OCI-LY1 (cell line): ENCODE data around the gene TDRD6.

ENCODE experiments used
- H2AFZ ChIP-seq: fragments of 200-600 bp; sonication (generic), shearing (Covaris generic); 2 replicates; pipeline ENCODE4 v1.6.0; 2014; ENCODE audit warnings: antibody characterized with exemption, mild to moderate bottlenecking, low read length
- H3F3A ChIP-seq: fragments of 200-600 bp; sonication (generic), shearing (Covaris generic); 2 replicates; pipeline ENCODE4 v1.6.0; 2014; ENCODE audit warnings: mild to moderate bottlenecking, antibody characterized with exemption, low read length, moderate library complexity; ENCODE audit not compliant: insufficient read depth
- H3K27ac ChIP-seq: fragments of 200-600 bp; sonication (generic); 2 replicates; pipeline ENCODE4 v1.5.1; 2014; ENCODE audit warnings: low read length, mixed run types, mild to moderate bottlenecking, low read depth; ENCODE audit not compliant: poor library complexity, severe bottlenecking
- H3K27me3 ChIP-seq: fragments of 200-600 bp; sonication (generic); 2 replicates; pipeline ENCODE4 v1.6.0; 2014; ENCODE audit warnings: antibody characterized with exemption, mild to moderate bottlenecking, low read length, moderate library complexity; ENCODE audit not compliant: insufficient read depth
- H3K36me3 ChIP-seq: fragments of 200-600 bp; sonication (generic); 2 replicates; pipeline ENCODE4 v1.6.1; 2014; ENCODE audit warnings: mild to moderate bottlenecking, antibody characterized with exemption, low read length, moderate library complexity, mixed read lengths; ENCODE audit not compliant: insufficient read depth
- H3K4me1 ChIP-seq: fragments of 200-600 bp; sonication (generic); 2 replicates; pipeline ENCODE4 v1.5.1; 2014; ENCODE audit warnings: mild to moderate bottlenecking, low read length, moderate library complexity; ENCODE audit not compliant: insufficient read depth, severe bottlenecking
- H3K4me2 ChIP-seq: fragments of 200-600 bp; sonication (generic), shearing (Covaris generic); 2 replicates; pipeline ENCODE4 v1.6.1; 2014; ENCODE audit warnings: low read length
- H3K4me3 ChIP-seq: fragments of 200-600 bp; sonication (generic); 2 replicates; pipeline ENCODE4 v1.5.1; 2014; ENCODE audit warnings: low read length, low read depth, mild to moderate bottlenecking, mixed read lengths; ENCODE audit not compliant: poor library complexity, severe bottlenecking
- H3K79me2 ChIP-seq: fragments of 200-600 bp; shearing (Covaris generic); 2 replicates; pipeline ENCODE4 v1.6.1; 2016; ENCODE audit warnings: mixed run types, low read length, mixed read lengths; ENCODE audit not compliant: insufficient read depth
- H3K9ac ChIP-seq: fragments of 200-600 bp; sonication (generic), shearing (Covaris generic); 2 replicates; pipeline ENCODE4 v1.6.1; 2014; ENCODE audit warnings: mild to moderate bottlenecking, low read length, mixed read lengths
- H3K9me2 ChIP-seq: fragments of 200-600 bp; sonication (generic), shearing (Covaris generic); 2 replicates; pipeline ENCODE4 v1.6.1; 2014; ENCODE audit warnings: low read depth, mild to moderate bottlenecking, low read length, mixed read lengths
- H3K9me3 ChIP-seq: fragments of 200-600 bp; shearing (Covaris generic); 2 replicates; pipeline ENCODE4 v1.6.1; 2014; ENCODE audit warnings: low read length, mixed read lengths
- H4K20me1 ChIP-seq: fragments of 200-600 bp; sonication (generic), shearing (Covaris generic); 2 replicates; pipeline ENCODE4 v1.6.0; 2016; ENCODE audit warnings: mild to moderate bottlenecking, low read length; ENCODE audit not compliant: insufficient read depth
- EZH2 ChIP-seq: fragments of 200-600 bp; sonication (generic), shearing (Covaris generic); IDR thresholded peaks from 2 replicates; pipeline ENCODE4 v1.8.0; 2017; ENCODE audit warnings: borderline replicate concordance, mixed run types, mild to moderate bottlenecking, antibody characterized with exemption, low read length, moderate library complexity, mixed read lengths
- TF ChIP-seq, protein P1 (sequence below): fragments of 200-600 bp; sonication (generic), shearing (Covaris generic); IDR thresholded peaks from 2 replicates; pipeline ENCODE4 v1.5.1; 2017; ENCODE audit warnings: mild to moderate bottlenecking, antibody characterized with exemption, low read length, moderate library complexity, mixed read lengths

TDRD6 gene

GRCh38 chr6:46655803-46656202 is 31.9 kb upstream of the TDRD6 start:
- H3F3A ChIP-seq, result no peaks in the 10 kb centered on the region
- peaks cover 23% of the 10 kb centered on the region for H3K4me1 ChIP-seq
- H3K4me2 ChIP-seq, result peak overlapping the region; percentile 97
- H3K36me3 ChIP-seq, result peaks cover 42% of the 10 kb centered on the region
- no peak overlapping the region; the same call in 1 of the 2 replicates for H3K9ac ChIP-seq
- H3K27me3 ChIP-seq, result no peaks in the 10 kb centered on the region
- TF ChIP-seq, protein P1, sequence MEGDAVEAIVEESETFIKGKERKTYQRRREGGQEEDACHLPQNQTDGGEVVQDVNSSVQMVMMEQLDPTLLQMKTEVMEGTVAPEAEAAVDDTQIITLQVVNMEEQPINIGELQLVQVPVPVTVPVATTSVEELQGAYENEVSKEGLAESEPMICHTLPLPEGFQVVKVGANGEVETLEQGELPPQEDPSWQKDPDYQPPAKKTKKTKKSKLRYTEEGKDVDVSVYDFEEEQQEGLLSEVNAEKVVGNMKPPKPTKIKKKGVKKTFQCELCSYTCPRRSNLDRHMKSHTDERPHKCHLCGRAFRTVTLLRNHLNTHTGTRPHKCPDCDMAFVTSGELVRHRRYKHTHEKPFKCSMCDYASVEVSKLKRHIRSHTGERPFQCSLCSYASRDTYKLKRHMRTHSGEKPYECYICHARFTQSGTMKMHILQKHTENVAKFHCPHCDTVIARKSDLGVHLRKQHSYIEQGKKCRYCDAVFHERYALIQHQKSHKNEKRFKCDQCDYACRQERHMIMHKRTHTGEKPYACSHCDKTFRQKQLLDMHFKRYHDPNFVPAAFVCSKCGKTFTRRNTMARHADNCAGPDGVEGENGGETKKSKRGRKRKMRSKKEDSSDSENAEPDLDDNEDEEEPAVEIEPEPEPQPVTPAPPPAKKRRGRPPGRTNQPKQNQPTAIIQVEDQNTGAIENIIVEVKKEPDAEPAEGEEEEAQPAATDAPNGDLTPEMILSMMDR, result peak; percentile 79
- TF ChIP-seq EZH2, result no peak
- H3K9me2 ChIP-seq, result no peaks in the 10 kb centered on the region
- no peaks in the 10 kb centered on the region for H3K9me3 ChIP-seq
- no peak overlapping the region for H3K27ac ChIP-seq
- H3K79me2 ChIP-seq, result peaks cover 47% of the 10 kb centered on the region
- H2AFZ ChIP-seq, result no peak overlapping the region
- peak overlapping the region; percentile 91 for H3K4me3 ChIP-seq
- H4K20me1 ChIP-seq, result no peaks in the 10 kb centered on the region

- Histone ChIP-seq H3K27me3 (no peaks in the 10 kb centered on the region), H3K4me1 (peaks cover 23% of the 10 kb centered on the region), H3K9ac (no peak overlapping the region), H3K4me3 (no peak overlapping the region), H3K27ac (no peak overlapping the region), H3K9me3 (no peaks in the 10 kb centered on the region), H4K20me1 (no peaks in the 10 kb centered on the region), H3K79me2 (peaks cover 29% of the 10 kb centered on the region), H3F3A (no peaks in the 10 kb centered on the region), H3K9me2 (no peaks in the 10 kb centered on the region), H2AFZ (no peak overlapping the region), H3K4me2 (no peak overlapping the region), H3K36me3 (peaks cover 60% of the 10 kb centered on the region)
- TF ChIP-seq, protein P1, result no peak
- no peak for TF ChIP-seq EZH2
Measured at GRCh38 chr6:46657642-46658041, 30.0 kb upstream of the TDRD6 start.

- Histone ChIP-seq H3K79me2 (no peaks in the 10 kb centered on the region), H3K4me1 (no peaks in the 10 kb centered on the region), H3K27ac (no peak overlapping the region), H4K20me1 (no peaks in the 10 kb centered on the region), H3K9ac (no peak overlapping the region), H2AFZ (no peak overlapping the region), H3K36me3 (peaks cover 91% of the 10 kb centered on the region), H3K9me3 (no peaks in the 10 kb centered on the region), H3K27me3 (no peaks in the 10 kb centered on the region), H3K4me3 (no peak overlapping the region), H3K4me2 (no peak overlapping the region), H3F3A (no peaks in the 10 kb centered on the region), H3K9me2 (no peaks in the 10 kb centered on the region)
- TF ChIP-seq EZH2, result no peak
- TF ChIP-seq, protein P1, result no peak
Measured at GRCh38 chr6:46661483-46661882, 26.2 kb upstream of the TDRD6 start.
